ENCODE measurements around the gene BACH1. TPM values are rescaled to one million over a fixed set of nuclear protein-coding genes. Genes with fewer than 3 reads are reported as not detected.

The BACH1 gene
- polyA plus RNA-seq, 1 of the 3 experiments (the other 2 are of a cell fraction): 18.1 TPM

DNA sequence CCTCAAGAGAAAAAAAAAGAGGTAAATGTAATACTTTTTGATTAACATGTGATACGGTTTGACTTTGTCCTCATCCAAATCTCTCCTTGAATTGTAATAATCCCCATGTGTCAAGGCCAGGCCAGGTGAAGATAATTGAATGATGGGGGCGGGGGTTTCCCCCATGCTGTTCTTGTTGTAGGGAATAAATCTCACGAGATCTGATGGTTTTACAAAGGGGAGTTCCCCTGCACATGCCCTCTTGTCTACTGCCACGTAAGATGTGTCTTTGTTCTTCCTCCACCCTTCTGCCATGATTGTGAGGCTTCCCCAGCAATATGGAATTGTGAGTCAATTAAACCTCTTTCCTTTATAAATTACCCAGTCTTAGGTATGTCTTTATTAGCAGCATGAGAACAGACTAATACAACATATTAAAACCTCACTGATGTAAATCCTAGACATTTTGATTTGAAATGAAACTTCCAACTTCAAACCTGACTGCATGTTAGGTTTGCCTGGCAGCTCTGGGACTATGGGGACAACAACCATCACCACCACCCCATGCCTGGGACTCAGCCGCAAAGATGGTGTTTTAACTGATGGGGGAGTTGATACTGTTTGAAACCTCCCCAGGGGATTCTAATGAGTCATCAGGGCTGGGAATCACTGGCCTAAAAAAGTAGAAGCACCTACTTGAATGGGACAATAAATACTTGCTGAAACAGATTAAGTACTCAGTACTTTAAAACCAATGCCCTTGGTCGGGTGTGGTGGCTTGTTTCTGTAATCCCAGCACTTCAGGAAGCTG, 32.8 kb upstream of the BACH1 start:
- Histone ChIP-seq H3K27ac (ENCODE audit: low read depth in 2 of 2, low read length in 1 of 2) (no peak overlapping the region), H3K9me3 (no peaks in the 10 kb centered on the region), H4K20me1 (ENCODE audit: insufficient read depth) (no peaks in the 10 kb centered on the region), H3K79me2 (ENCODE audit: insufficient read depth) (no peaks in the 10 kb centered on the region), H3K4me1 (ENCODE audit: control insufficient read depth in 1 of 2, insufficient read depth in 2 of 2, low read depth in 1 of 2, low read length in 1 of 2) (peaks cover 0 to 6% of the 10 kb centered on the region in 2 experiments; a peak in 1 of 4 replicates), H2AFZ (ENCODE audit: low read depth) (no peak overlapping the region), H3K4me3 (ENCODE audit: low read depth in 2 of 2, low read length in 1 of 2) (no peak overlapping the region), H3K36me3 (replicated peaks in 1 of 2; ENCODE audit: control insufficient read depth in 1 of 2, insufficient read depth in 2 of 2, low read length in 1 of 2) (peaks cover 0 to 3% of the 10 kb centered on the region in 2 experiments), H3F3A (replicated peaks; ENCODE audit: insufficient read depth) (peaks cover 2% of the 10 kb centered on the region), H3K9ac (no peak overlapping the region), H3K27me3 (ENCODE audit: insufficient read depth) (no peaks in the 10 kb centered on the region), H3K9me2 (no peaks in the 10 kb centered on the region), H3K4me2 (no peak overlapping the region)
- DNase-seq: no peak
- 67% methylated on average over 6 of the region's 6 CpGs for WGBS (ENCODE audit: low lambda C conversion rate)
- TF ChIP-seq RCOR1 (IDR thresholded peaks at IDR 0.05; ENCODE audit: low read length) (no peak), CHD2 (IDR thresholded peaks at IDR 0.05; ENCODE audit: low read length, partially characterized antibody) (no peak), GABPA (IDR thresholded peaks at IDR 0.05; ENCODE audit: low read depth) (no peak), TEAD4 (IDR thresholded peaks at IDR 0.05; ENCODE audit: borderline replicate concordance, insufficient read depth) (no peak), EP300 (IDR thresholded peaks at IDR 0.05; ENCODE audit: borderline replicate concordance in 1 of 2, low read depth in 1 of 2, low read length in 1 of 2) (no peak), RFX5 (IDR thresholded peaks at IDR 0.05; ENCODE audit: low read length) (no peak), SIN3A (IDR thresholded peaks at IDR 0.05; ENCODE audit: borderline replicate concordance, low read depth, low read length) (no peak), TAF1 (IDR thresholded peaks at IDR 0.05; ENCODE audit: borderline replicate concordance, low read depth, low read length) (no peak), GATA2 (CRISPR knock-in tag; IDR thresholded peaks at IDR 0.05) (no peak), YY1 (IDR thresholded peaks at IDR 0.05; ENCODE audit: low read depth) (no peak), RAD21 (IDR thresholded peaks at IDR 0.05; ENCODE audit: low read length) (no peak), SMC3 (IDR thresholded peaks at IDR 0.05; ENCODE audit: low read depth, low read length) (no peak), PBX3 (IDR thresholded peaks at IDR 0.05) (no peak), JUND (IDR thresholded peaks at IDR 0.05) (no peak), MXI1 (IDR thresholded peaks at IDR 0.05; ENCODE audit: low read depth, low read length) (no peak), FOSL2 (IDR thresholded peaks at IDR 0.05; ENCODE audit: borderline replicate concordance, low read depth) (no peak), ZBTB33 (IDR thresholded peaks at IDR 0.05; ENCODE audit: borderline replicate concordance, low read depth) (no peak), POLR2AphosphoS5 (IDR thresholded peaks at IDR 0.05; ENCODE audit: low read depth, low read length) (no peak), FOXJ3 (CRISPR knock-in tag; IDR thresholded peaks at IDR 0.05) (no peak)
- TF ChIP-seq, protein P1, sequence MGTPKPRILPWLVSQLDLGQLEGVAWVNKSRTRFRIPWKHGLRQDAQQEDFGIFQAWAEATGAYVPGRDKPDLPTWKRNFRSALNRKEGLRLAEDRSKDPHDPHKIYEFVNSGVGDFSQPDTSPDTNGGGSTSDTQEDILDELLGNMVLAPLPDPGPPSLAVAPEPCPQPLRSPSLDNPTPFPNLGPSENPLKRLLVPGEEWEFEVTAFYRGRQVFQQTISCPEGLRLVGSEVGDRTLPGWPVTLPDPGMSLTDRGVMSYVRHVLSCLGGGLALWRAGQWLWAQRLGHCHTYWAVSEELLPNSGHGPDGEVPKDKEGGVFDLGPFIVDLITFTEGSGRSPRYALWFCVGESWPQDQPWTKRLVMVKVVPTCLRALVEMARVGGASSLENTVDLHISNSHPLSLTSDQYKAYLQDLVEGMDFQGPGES (IDR thresholded peaks at IDR 0.05; ENCODE audit: low read depth, low read length): no peak
- CTCF ChIA-PET: interaction anchor here (1.5 kb wide), 1 partner anchor 83 kb away, joined by 6 read pairs; no protein-coding TSS in a partner anchor
- POLR2A ChIA-PET: no interaction called here
